ENCODE data around the gene MUC2. TPM values are rescaled to one million over a fixed set of nuclear protein-coding genes. Genes with fewer than 3 reads are reported as not detected.

MUC2 gene
- total RNA-seq, 4 donors from 2014 or later = 269 to 910 (median 671) TPM

DNA sequence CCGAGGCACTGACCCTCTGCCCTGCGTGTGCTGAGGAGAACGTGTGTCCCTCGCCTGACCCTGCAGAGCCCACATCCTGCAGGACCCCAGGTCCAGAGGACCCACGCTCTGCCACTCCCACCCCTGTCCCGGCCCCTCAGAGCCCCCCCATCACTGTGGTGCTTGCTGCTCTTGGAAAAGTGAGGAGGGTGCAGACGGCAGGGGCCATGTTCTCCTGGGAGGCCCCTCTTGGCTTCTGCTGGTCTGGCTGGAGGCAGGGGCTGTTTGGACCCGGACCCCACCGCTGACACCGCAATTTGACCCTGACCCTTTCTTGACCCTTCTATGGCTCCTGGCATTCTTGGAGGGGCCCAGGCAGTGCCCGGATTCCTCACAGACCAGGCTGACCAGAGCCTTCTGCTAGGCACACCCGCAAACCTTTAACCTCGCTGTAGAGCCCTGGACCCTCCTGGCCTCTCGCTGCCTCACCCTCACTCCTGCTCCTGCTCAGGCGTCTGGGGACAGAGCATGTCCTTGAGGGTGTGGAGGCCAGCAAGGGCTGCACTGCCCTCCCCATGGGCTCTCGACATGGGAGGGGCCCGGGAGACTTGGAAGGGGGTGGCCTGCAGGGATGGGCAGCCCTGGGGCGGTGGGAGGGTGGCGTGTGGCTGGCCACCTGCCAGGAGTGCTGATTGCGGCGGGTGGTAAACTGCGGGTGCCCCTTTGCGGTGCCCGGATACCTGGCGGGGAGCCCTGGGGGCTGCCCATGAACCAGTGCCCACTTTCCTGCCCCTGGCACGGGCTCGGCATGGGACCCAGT is 46.1 kb downstream of the MUC2 start:
- Histone ChIP-seq H3K36me3 (no peaks in the 10 kb centered on the region), H3K4me3 (no peak overlapping the region), H3K9me3 (no peaks in the 10 kb centered on the region), H3K27me3 (peaks cover 24% of the 10 kb centered on the region), H3K27ac (no peak overlapping the region), H3K4me1 (no peaks in the 10 kb centered on the region)
- WGBS, 2 donors (ENCODE audit: low coverage in 1 of 2) = 62% methylated on average over 22 of the region's 27 CpGs; no CpG with 5 or more reads in 1 of the 2 donors
- in situ Hi-C loops (cut with MboI; ENCODE audit: low pct_ligation_motif_present in 1 of 4, low pct_unique_long_range_greater_than_20kb in 1 of 4, low sequenced_read_pairs in 3 of 4) = no loop called here
- TF ChIP-seq, protein P1, sequence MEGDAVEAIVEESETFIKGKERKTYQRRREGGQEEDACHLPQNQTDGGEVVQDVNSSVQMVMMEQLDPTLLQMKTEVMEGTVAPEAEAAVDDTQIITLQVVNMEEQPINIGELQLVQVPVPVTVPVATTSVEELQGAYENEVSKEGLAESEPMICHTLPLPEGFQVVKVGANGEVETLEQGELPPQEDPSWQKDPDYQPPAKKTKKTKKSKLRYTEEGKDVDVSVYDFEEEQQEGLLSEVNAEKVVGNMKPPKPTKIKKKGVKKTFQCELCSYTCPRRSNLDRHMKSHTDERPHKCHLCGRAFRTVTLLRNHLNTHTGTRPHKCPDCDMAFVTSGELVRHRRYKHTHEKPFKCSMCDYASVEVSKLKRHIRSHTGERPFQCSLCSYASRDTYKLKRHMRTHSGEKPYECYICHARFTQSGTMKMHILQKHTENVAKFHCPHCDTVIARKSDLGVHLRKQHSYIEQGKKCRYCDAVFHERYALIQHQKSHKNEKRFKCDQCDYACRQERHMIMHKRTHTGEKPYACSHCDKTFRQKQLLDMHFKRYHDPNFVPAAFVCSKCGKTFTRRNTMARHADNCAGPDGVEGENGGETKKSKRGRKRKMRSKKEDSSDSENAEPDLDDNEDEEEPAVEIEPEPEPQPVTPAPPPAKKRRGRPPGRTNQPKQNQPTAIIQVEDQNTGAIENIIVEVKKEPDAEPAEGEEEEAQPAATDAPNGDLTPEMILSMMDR (IDR thresholded peaks at IDR 0.05) = no peak
- TF ChIP-seq EP300 (IDR thresholded peaks at IDR 0.05; ENCODE audit: low read depth) = no peak
- no peak for TF ChIP-seq POLR2AphosphoS5 (IDR thresholded peaks at IDR 0.05)
- TF ChIP-seq POLR2A (IDR thresholded peaks at IDR 0.05) = no peak
- intact Hi-C loops (cut with DNase I; ENCODE audit: low total_unique reads) = no loop called here
- DNase-seq = peak; percentile 4

DNA sequence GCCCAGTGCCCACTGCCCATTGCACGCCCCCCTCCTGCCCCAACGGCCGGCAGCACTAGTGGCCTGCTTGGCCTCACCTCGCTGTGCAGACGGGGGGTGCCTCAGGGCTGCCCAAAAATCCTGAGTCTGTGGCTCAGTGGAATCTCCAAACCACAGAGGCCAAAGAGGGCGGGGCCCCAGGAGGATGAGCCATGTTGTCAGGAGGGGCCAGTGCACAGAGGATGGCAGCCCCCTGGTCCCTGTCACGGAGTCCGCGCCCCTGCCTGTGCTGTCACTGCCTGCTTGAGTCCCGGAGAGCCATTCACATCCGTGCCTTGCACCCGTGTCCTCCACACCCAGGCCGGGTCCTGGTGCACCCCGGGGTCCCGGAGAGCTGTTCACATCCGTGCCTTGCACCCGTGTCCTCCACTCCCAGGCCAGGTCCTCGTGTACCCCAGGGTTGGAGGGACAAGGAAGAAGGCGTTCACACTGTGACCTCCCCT is 46.7 kb downstream of the MUC2 start:
- TF ChIP-seq, protein P1 (IDR thresholded peaks at IDR 0.05) = no peak
- no peak for TF ChIP-seq POLR2A (IDR thresholded peaks at IDR 0.05)
- no peak for TF ChIP-seq EP300 (IDR thresholded peaks at IDR 0.05; ENCODE audit: low read depth)
- no peak for TF ChIP-seq POLR2AphosphoS5 (IDR thresholded peaks at IDR 0.05)
- intact Hi-C loops (cut with DNase I; ENCODE audit: low total_unique reads) = no loop called here
- peak; percentile 6 for DNase-seq
- WGBS, 2 donors (ENCODE audit: low coverage in 1 of 2) = 82% methylated on average over 5 to 16 of the region's 19 CpGs
- Histone ChIP-seq H3K9me3 (no peaks in the 10 kb centered on the region), H3K36me3 (no peaks in the 10 kb centered on the region), H3K27ac (no peak overlapping the region), H3K4me1 (no peaks in the 10 kb centered on the region), H3K27me3 (peaks cover 24% of the 10 kb centered on the region), H3K4me3 (no peak overlapping the region)
- in situ Hi-C loops (cut with MboI; ENCODE audit: low pct_ligation_motif_present in 1 of 4, low pct_unique_long_range_greater_than_20kb in 1 of 4, low sequenced_read_pairs in 3 of 4) = no loop called here

DNA sequence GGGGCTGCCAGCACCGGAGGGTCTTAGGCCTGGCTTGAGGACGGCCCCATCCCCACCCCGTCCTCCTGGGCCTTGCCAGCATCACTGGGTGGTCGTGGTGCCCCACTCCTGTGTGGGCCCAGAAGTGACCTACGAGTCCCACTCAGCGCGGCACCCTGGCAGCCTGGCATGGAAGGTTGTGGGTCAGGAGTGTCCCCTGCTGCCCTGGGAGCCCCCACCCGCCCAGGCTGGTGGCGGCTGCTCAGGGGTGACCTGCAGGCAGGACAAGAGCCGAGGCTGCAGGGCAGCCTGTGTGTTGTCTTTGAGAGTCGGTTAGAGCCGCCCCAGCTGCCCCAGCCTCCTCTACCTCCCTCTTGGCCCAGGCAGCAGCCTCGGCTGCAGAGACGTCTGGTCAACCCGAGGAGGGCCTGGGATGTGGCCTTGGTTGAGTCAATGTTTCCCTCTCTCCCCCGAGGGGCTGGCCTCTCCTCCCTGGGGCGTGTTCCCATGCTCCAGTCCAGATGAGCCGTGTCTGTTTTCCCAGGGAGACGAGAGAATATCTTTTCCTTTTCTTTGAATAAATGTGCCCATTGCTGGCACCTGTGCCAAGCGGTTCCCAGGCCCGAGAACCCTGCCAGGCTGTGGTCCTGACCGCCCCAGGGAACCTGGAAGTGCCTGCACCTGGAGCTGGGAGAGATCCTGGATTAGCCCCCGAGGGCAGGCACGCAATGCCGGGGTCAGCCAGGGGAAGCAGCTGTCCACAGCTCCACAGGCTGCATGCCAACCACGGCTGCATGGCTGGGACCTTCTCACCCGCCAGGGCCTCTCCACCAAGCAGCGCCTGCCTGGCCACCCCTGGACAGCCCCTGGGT is 47.4 kb downstream of the MUC2 start:
- TF ChIP-seq EP300 (IDR thresholded peaks at IDR 0.05; ENCODE audit: low read depth) (no peak), POLR2A (IDR thresholded peaks at IDR 0.05) (no peak), POLR2AphosphoS5 (IDR thresholded peaks at IDR 0.05) (no peak)
- TF ChIP-seq, protein P1 (IDR thresholded peaks at IDR 0.05) = no peak
- Histone ChIP-seq H3K4me3 (no peak overlapping the region), H3K9me3 (no peaks in the 10 kb centered on the region), H3K27me3 (peaks cover 24% of the 10 kb centered on the region), H3K27ac (no peak overlapping the region), H3K4me1 (no peaks in the 10 kb centered on the region), H3K36me3 (no peaks in the 10 kb centered on the region)
- peak; percentile 5 for DNase-seq
- intact Hi-C loops (cut with DNase I; ENCODE audit: low total_unique reads) (no loop called here), in situ Hi-C loops (cut with MboI; ENCODE audit: low pct_ligation_motif_present in 1 of 4, low pct_unique_long_range_greater_than_20kb in 1 of 4, low sequenced_read_pairs in 3 of 4) (no loop called here)
- WGBS, 2 donors (ENCODE audit: low coverage in 1 of 2) = 63% methylated on average over 27 of the region's 28 CpGs; no CpG with 5 or more reads in 1 of the 2 donors

DNA sequence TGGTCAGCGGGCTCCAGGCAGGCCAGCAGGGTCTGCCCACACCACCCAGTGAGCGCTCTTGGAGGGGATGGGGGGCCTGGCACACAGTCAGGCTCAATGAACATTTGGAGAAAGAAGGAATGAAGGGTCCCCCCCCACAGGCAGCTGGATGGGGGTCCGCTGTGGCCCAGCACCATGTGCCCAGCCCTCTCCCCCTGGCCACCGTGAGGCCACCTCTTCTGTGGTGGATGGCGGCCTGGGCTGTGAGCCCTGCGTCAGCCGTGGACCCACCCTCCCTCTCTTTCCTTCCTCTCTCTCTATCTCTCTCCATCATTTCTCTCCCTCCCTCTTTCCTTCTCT is 48.0 kb downstream of the MUC2 start:
- in situ Hi-C loops (cut with MboI; ENCODE audit: low pct_ligation_motif_present in 1 of 4, low pct_unique_long_range_greater_than_20kb in 1 of 4, low sequenced_read_pairs in 3 of 4) = no loop called here
- no peaks in the 10 kb centered on the region for H3K9me3 ChIP-seq
- H3K27ac ChIP-seq = no peak overlapping the region
- 50 to 74% methylated on average over 4 to 7 of the region's 7 CpGs for WGBS, 2 donors (ENCODE audit: low coverage in 1 of 2)
- H3K4me1 ChIP-seq = no peaks in the 10 kb centered on the region
- no peaks in the 10 kb centered on the region for H3K36me3 ChIP-seq
- H3K27me3 ChIP-seq = peaks cover 24% of the 10 kb centered on the region
- DNase-seq = no peak
- no peak overlapping the region for H3K4me3 ChIP-seq
- intact Hi-C loops (cut with DNase I; ENCODE audit: low total_unique reads) = no loop called here
- TF ChIP-seq POLR2AphosphoS5 (IDR thresholded peaks at IDR 0.05) (no peak), POLR2A (IDR thresholded peaks at IDR 0.05) (no peak), EP300 (IDR thresholded peaks at IDR 0.05; ENCODE audit: low read depth) (no peak)
- TF ChIP-seq, protein P1 (IDR thresholded peaks at IDR 0.05) = no peak
